H1 (cell line): ENCODE measurements around the gene ENDOU.

ENCODE experiments used
- BCL11A ChIP-seq, 2 experiments: IDR thresholded peaks; one replicate each; pipeline ENCODE4 v1.6.1; 2011; ENCODE audit warnings: low read depth in 2 of 2, low read length in 2 of 2, mild to moderate bottlenecking in 2 of 2
- CBX8 ChIP-seq: fragments of 300-800, 300-1000 bp; sonication (generic); IDR thresholded peaks from 2 replicates; pipeline ENCODE4 v1.7.1; 2016; ENCODE audit warnings: low read depth, low read length, borderline replicate concordance
- EP300 ChIP-seq, 2 experiments: IDR thresholded peaks; 1 replicate in 1 of 2; 2 replicates in 1 of 2; pipeline ENCODE4 v1.6.1; 2011 to 2012; ENCODE audit warnings: low read depth in 2 of 2, low read length in 2 of 2, mild to moderate bottlenecking in 2 of 2, borderline replicate concordance in 1 of 2, inconsistent platforms in 1 of 2, moderate library complexity in 1 of 2
- EZH2 ChIP-seq: fragments of 200-600 bp; sonication (generic); IDR thresholded peaks from 2 replicates; pipeline ENCODE4 v1.7.1; 2012; ENCODE audit warnings: low read depth, mild to moderate bottlenecking, moderate library complexity, low read length, inconsistent platforms; ENCODE audit not compliant: severe bottlenecking
- KDM5A ChIP-seq: fragments of 200-600 bp; IDR thresholded peaks from 2 replicates; pipeline ENCODE4 v1.7.1; 2012; ENCODE audit warnings: mild to moderate bottlenecking, low read length, inconsistent platforms, mixed read lengths
- POLR2A ChIP-seq, 2 experiments: IDR thresholded peaks; 1 replicate in 1 of 2; 2 replicates in 1 of 2; pipeline ENCODE4 v1.6.1; 2011; ENCODE audit warnings: low read depth in 2 of 2, low read length in 2 of 2, mild to moderate bottlenecking in 2 of 2; ENCODE audit errors: control extremely low read depth in 1 of 2
- POLR2AphosphoS5 ChIP-seq: IDR thresholded peaks from 2 replicates; pipeline ENCODE4 v1.6.1; 2011; ENCODE audit warnings: low read depth, low read length
- RBBP5 ChIP-seq: IDR thresholded peaks from 2 replicates; pipeline ENCODE4 v1.7.1; 2012; ENCODE audit warnings: low read depth, mild to moderate bottlenecking, inconsistent platforms, low read length, moderate library complexity, borderline replicate concordance
- RXRA ChIP-seq: IDR thresholded peaks from 2 replicates; pipeline ENCODE4 v1.6.1; 2011; ENCODE audit warnings: low read depth, mild to moderate bottlenecking, low read length, moderate library complexity; ENCODE audit not compliant: insufficient read depth
- TBP ChIP-seq: IDR thresholded peaks from 2 replicates; pipeline ENCODE4 v1.6.1; 2011; ENCODE audit warnings: low read depth, low read length, improper control_type of control experiment
- TF ChIP-seq, protein P1 (sequence below), 3 experiments: IDR thresholded peaks; 1 replicate in 2 of 3; 2 replicates in 1 of 3; pipeline versions ENCODE4 v1.5.1 to v1.6.1; 2011; ENCODE audit warnings: low read length in 3 of 3, mild to moderate bottlenecking in 3 of 3, inconsistent platforms in 2 of 3, low read depth in 1 of 3, moderate library complexity in 1 of 3; ENCODE audit not compliant: insufficient read depth in 1 of 3; ENCODE audit errors: control extremely low read depth in 1 of 3
- TF ChIP-seq, protein P2 (sequence below): IDR thresholded peaks from 2 replicates; pipeline ENCODE4 v1.6.1; 2012; ENCODE audit warnings: inconsistent platforms
- TF ChIP-seq, protein P3 (sequence below): IDR thresholded peaks from 2 replicates; pipeline ENCODE4 v1.6.1; 2012; ENCODE audit warnings: inconsistent platforms

DNA sequence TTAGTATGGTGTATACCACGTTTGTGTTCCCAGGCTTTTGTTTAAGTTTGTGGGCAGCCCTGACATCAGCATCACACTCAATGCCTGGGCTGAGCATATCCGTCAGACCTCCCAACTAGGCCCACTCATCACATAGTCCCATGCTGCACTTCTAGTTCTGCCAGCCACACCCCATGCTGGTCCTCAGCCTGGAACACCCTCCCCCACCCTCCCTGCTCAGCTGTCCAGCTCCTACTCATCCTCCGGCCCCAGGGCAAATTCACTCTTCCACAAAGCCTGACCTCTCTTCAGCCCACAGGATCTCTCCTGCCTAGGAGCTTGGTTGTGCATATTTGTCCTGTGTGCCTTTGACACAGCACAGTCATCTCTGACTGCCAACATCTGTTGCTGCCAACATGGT, 3.9 kb upstream of the ENDOU start:
- TF ChIP-seq RXRA = no peak
- no peak for TF ChIP-seq BCL11A (IDR thresholded peaks at IDR 0.05; ENCODE audit: low read depth in 2 of 2, low read length in 2 of 2)
- TF ChIP-seq POLR2AphosphoS5 = no peak
- no peak for TF ChIP-seq POLR2A (IDR thresholded peaks at IDR 0.05; ENCODE audit: control extremely low read depth in 1 of 2, low read depth in 2 of 2, low read length in 2 of 2)
- TF ChIP-seq, protein P1, sequence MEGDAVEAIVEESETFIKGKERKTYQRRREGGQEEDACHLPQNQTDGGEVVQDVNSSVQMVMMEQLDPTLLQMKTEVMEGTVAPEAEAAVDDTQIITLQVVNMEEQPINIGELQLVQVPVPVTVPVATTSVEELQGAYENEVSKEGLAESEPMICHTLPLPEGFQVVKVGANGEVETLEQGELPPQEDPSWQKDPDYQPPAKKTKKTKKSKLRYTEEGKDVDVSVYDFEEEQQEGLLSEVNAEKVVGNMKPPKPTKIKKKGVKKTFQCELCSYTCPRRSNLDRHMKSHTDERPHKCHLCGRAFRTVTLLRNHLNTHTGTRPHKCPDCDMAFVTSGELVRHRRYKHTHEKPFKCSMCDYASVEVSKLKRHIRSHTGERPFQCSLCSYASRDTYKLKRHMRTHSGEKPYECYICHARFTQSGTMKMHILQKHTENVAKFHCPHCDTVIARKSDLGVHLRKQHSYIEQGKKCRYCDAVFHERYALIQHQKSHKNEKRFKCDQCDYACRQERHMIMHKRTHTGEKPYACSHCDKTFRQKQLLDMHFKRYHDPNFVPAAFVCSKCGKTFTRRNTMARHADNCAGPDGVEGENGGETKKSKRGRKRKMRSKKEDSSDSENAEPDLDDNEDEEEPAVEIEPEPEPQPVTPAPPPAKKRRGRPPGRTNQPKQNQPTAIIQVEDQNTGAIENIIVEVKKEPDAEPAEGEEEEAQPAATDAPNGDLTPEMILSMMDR (IDR thresholded peaks at IDR 0.05; ENCODE audit: control extremely low read depth in 1 of 3, insufficient read depth in 1 of 3, low read depth in 1 of 3, low read length in 3 of 3) = no peak
- no peak for TF ChIP-seq RBBP5
- no peak for TF ChIP-seq EP300 (IDR thresholded peaks at IDR 0.05; ENCODE audit: borderline replicate concordance in 1 of 2, low read depth in 2 of 2, low read length in 2 of 2)
- no peak for TF ChIP-seq EZH2
- TF ChIP-seq KDM5A = no peak
- TF ChIP-seq, protein P2, sequence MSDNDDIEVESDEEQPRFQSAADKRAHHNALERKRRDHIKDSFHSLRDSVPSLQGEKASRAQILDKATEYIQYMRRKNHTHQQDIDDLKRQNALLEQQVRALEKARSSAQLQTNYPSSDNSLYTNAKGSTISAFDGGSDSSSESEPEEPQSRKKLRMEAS = no peak
- TF ChIP-seq, protein P3, sequence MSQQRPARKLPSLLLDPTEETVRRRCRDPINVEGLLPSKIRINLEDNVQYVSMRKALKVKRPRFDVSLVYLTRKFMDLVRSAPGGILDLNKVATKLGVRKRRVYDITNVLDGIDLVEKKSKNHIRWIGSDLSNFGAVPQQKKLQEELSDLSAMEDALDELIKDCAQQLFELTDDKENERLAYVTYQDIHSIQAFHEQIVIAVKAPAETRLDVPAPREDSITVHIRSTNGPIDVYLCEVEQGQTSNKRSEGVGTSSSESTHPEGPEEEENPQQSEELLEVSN = no peak
- no peak for TF ChIP-seq CBX8
- no peak for TF ChIP-seq TBP
